Keratinocyte (primary cell): ENCODE data around the gene HAAO. TPM values are rescaled to one million over a fixed set of nuclear protein-coding genes. Genes with fewer than 3 reads are reported as not detected.

Source experiments
- DNase-seq: peaks from one replicate; pipeline ENCODE4 v3.0.0-alpha.2; 2011; ENCODE audit warnings: low read depth, missing footprints, low spot score
- FAIRE-seq: peaks from 2 replicates; lab custom pipeline; 2011; peaks lifted over from hg19 to GRCh38; lab: Jason Lieb, UNC
- H2AFZ ChIP-seq: 2 replicates; pipeline ENCODE4 v1.6.0; 2012; ENCODE audit warnings: low read length, control low read depth, inconsistent platforms; ENCODE audit not compliant: control insufficient read depth
- H3K27ac ChIP-seq: 2 replicates; pipeline ENCODE4 v1.5.1; 2011; ENCODE audit warnings: low read length; ENCODE audit not compliant: control insufficient read depth, insufficient read depth
- H3K27me3 ChIP-seq: 3 replicates; pipeline ENCODE4 v1.6.0; 2011; ENCODE audit warnings: low read length; ENCODE audit not compliant: control insufficient read depth, insufficient read depth; ENCODE audit errors: extremely low read depth
- H3K36me3 ChIP-seq, 2 experiments: 2 replicates in 1 of 2; 3 replicates in 1 of 2; pipeline ENCODE4 v1.5.1; 2011; ENCODE audit warnings: low read length in 2 of 2, mild to moderate bottlenecking in 1 of 2; ENCODE audit not compliant: control insufficient read depth in 2 of 2, insufficient read depth in 2 of 2; ENCODE audit errors: extremely low read depth in 1 of 2
- H3K4me1 ChIP-seq: 3 replicates; pipeline ENCODE4 v1.5.1; 2011; ENCODE audit warnings: low read length; ENCODE audit not compliant: control insufficient read depth, insufficient read depth; ENCODE audit errors: extremely low read depth
- H3K4me2 ChIP-seq: 3 replicates; pipeline ENCODE4 v1.6.0; 2011; ENCODE audit warnings: low read depth, low read length; ENCODE audit not compliant: control insufficient read depth, insufficient read depth; ENCODE audit errors: extremely low read depth
- H3K4me3 ChIP-seq, 3 experiments: fragments of 200-600 bp in 1 of 3; sonication (generic) in 1 of 3; 2 replicates in 2 of 3; 3 replicates in 1 of 3; pipeline ENCODE4 v1.5.1; 2011 to 2016; ENCODE audit warnings: low read length in 3 of 3, mild to moderate bottlenecking in 3 of 3, control low read depth in 2 of 3, inconsistent platforms in 1 of 3, low read depth in 1 of 3, mixed read lengths in 1 of 3, mixed run types in 1 of 3, moderate library complexity in 1 of 3; ENCODE audit not compliant: control insufficient read depth in 2 of 3, insufficient read depth in 2 of 3; ENCODE audit errors: extremely low read depth in 1 of 3
- H3K79me2 ChIP-seq: 2 replicates; pipeline ENCODE4 v1.6.0; 2012; ENCODE audit warnings: low read length; ENCODE audit not compliant: control insufficient read depth, insufficient read depth
- H3K9ac ChIP-seq: 3 replicates; pipeline ENCODE4 v1.6.0; 2011; ENCODE audit warnings: low read length; ENCODE audit not compliant: control insufficient read depth, insufficient read depth; ENCODE audit errors: extremely low read depth
- H3K9me1 ChIP-seq: 3 replicates; pipeline ENCODE4 v1.6.0; 2011; ENCODE audit warnings: low read length; ENCODE audit not compliant: control insufficient read depth, insufficient read depth; ENCODE audit errors: extremely low read depth
- H3K9me3 ChIP-seq: 2 replicates; pipeline ENCODE4 v1.5.1; 2012; ENCODE audit warnings: low read depth, low read length; ENCODE audit not compliant: control insufficient read depth
- H4K20me1 ChIP-seq: 3 replicates; pipeline ENCODE4 v1.6.0; 2011; ENCODE audit warnings: low read length; ENCODE audit not compliant: control insufficient read depth, insufficient read depth; ENCODE audit errors: extremely low read depth
- EZH2 ChIP-seq: IDR thresholded peaks from one replicate; pipeline ENCODE4 v1.6.1; 2012; ENCODE audit warnings: inconsistent platforms, mild to moderate bottlenecking, low read length, moderate library complexity
- dilution Hi-C: fragments of 300-500 bp; cut with MboI; formaldehyde crosslinking; loops from one replicate; pipeline ENCODE4 v1.7.0; 2020; ENCODE audit warnings: low sequenced_read_pairs; ENCODE audit not compliant: extremely low pct_ligation_motif_present
- polyA plus RNA-seq, 5 experiments: library from polyadenylated mRNA; depleted of rRNA in 3 of 5; stranded (reverse) in 3 of 5; stranded (forward) in 1 of 5; unstranded in 1 of 5; fragments of >200 nt; gene quantifications; 1 replicate in 1 of 5; 2 replicates in 3 of 5; 3 replicates in 1 of 5; pipeline versions ENCODE4 v1.2.1 to v1.2.3, GENCODE V29; 2011 to 2012; ENCODE audit warnings: missing spikeins in 2 of 5, low read depth in 1 of 5, low replicate concordance in 1 of 5
- TF ChIP-seq, protein P1 (sequence below), 3 experiments: IDR thresholded peaks in 1 of 3; conservative IDR thresholded peaks in 1 of 3; optimal IDR thresholded peaks in 1 of 3; 2 replicates in 2 of 3; 3 replicates in 1 of 3; pipeline versions ENCODE3 to v1.5.1; 2011; ENCODE audit warnings: low read length in 3 of 3, mild to moderate bottlenecking in 3 of 3, moderate library complexity in 2 of 3, control low read depth in 1 of 3, inconsistent platforms in 1 of 3; ENCODE audit not compliant: insufficient read depth in 2 of 3; ENCODE audit errors: extremely low read depth in 1 of 3

HAAO gene
- polyA plus RNA-seq, 1 donor (not counting 4 experiments of a cell fraction or from before 2014, with no cell fraction given), result 0.08 TPM

- Histone ChIP-seq H3K9ac (no peak overlapping the region), H4K20me1 (no peaks in the 10 kb centered on the region), H3K36me3 (no peaks in the 10 kb centered on the region), H3K4me2 (no peak overlapping the region), H3K4me1 (no peaks in the 10 kb centered on the region), H2AFZ (no peak overlapping the region), H3K9me3 (no peaks in the 10 kb centered on the region), H3K79me2 (no peaks in the 10 kb centered on the region), H3K9me1 (no peaks in the 10 kb centered on the region), H3K27me3 (peaks cover 13% of the 10 kb centered on the region), H3K4me3 (no peak overlapping the region), H3K27ac (no peak overlapping the region)
- dilution Hi-C loops, result no loop called here
- DNase-seq, result no peak
- no peak for FAIRE-seq
- no peak for TF ChIP-seq EZH2
- TF ChIP-seq, protein P1, sequence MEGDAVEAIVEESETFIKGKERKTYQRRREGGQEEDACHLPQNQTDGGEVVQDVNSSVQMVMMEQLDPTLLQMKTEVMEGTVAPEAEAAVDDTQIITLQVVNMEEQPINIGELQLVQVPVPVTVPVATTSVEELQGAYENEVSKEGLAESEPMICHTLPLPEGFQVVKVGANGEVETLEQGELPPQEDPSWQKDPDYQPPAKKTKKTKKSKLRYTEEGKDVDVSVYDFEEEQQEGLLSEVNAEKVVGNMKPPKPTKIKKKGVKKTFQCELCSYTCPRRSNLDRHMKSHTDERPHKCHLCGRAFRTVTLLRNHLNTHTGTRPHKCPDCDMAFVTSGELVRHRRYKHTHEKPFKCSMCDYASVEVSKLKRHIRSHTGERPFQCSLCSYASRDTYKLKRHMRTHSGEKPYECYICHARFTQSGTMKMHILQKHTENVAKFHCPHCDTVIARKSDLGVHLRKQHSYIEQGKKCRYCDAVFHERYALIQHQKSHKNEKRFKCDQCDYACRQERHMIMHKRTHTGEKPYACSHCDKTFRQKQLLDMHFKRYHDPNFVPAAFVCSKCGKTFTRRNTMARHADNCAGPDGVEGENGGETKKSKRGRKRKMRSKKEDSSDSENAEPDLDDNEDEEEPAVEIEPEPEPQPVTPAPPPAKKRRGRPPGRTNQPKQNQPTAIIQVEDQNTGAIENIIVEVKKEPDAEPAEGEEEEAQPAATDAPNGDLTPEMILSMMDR (optimal IDR thresholded peaks at IDR 0.05 in 1 of 3, IDR thresholded peaks at IDR 0.05 in 1 of 3, conservative IDR thresholded peaks at IDR 0.05 in 1 of 3; ENCODE audit: extremely low read depth in 1 of 3, insufficient read depth in 2 of 3, low read length in 3 of 3), result no peak
Observed at GRCh38 chr2:42789751-42790150, 2.6 kb downstream of the HAAO start.

DNA sequence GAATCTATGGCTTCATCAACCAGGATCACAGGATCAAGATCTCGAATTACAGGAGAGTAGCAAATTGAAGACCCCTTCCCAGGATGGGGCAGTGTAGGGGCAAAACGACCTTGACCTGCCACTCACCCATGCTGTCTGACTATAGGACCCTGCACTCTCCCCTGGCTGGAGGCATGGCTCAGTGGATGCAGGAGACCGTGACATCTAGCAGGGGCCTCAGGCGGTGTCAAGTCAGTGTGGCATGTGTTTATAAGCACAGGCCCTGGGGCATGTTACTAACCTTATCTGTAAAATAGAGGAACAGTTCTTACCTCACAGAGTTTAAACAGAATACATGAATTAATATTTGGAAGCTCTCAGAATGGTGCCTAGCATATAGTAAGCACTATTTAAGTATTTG is 3.5 kb downstream of the HAAO start:
- TF ChIP-seq EZH2, result no peak
- TF ChIP-seq, protein P1 (optimal IDR thresholded peaks at IDR 0.05 in 1 of 3, IDR thresholded peaks at IDR 0.05 in 1 of 3, conservative IDR thresholded peaks at IDR 0.05 in 1 of 3; ENCODE audit: extremely low read depth in 1 of 3, insufficient read depth in 2 of 3, low read length in 3 of 3), result no peak
- H3K27ac ChIP-seq, result no peak overlapping the region
- H3K79me2 ChIP-seq, result no peaks in the 10 kb centered on the region
- H3K4me2 ChIP-seq, result no peak overlapping the region
- H3K9ac ChIP-seq, result no peak overlapping the region
- H2AFZ ChIP-seq, result no peak overlapping the region
- FAIRE-seq (no peak), DNase-seq (no peak)
- no peaks in the 10 kb centered on the region for H4K20me1 ChIP-seq
- H3K4me1 ChIP-seq, result no peaks in the 10 kb centered on the region
- no peak overlapping the region for H3K4me3 ChIP-seq
- dilution Hi-C loops, result no loop called here
- no peaks in the 10 kb centered on the region for H3K9me3 ChIP-seq
- no peaks in the 10 kb centered on the region for H3K9me1 ChIP-seq
- H3K27me3 ChIP-seq, result peaks cover 13% of the 10 kb centered on the region
- no peaks in the 10 kb centered on the region for H3K36me3 ChIP-seq
